Upper lobe of left lung (tissue), 6 donors: ENCODE results near the gene SLC4A4. TPM values are rescaled to one million over a fixed set of nuclear protein-coding genes. Genes with fewer than 3 reads are reported as not detected.

Experiments used
- ATAC-seq, 2 donors: fragments of 200-7000 bp; cut with Tn5 transposase; one replicate each; pipeline ENCODE4 v1.9.1; 2022; ENCODE audit warnings: mild to moderate bottlenecking in 2 of 2, moderate library complexity in 2 of 2; ENCODE audit not compliant: low FRiP score in 2 of 2
- DNase-seq, 2 donors: peaks; one replicate each; pipeline ENCODE4 v3.0.0-alpha.2; 2019 to 2020
- H3K27ac ChIP-seq, 4 donors: fragments of 200-600 bp; sonication (generic); one replicate each; pipeline ENCODE4 v1.5.1; 2016 to 2019
- H3K27me3 ChIP-seq, 4 donors: fragments of 200-600 bp; sonication (generic); one replicate each; pipeline ENCODE4 v1.5.1; 2017 to 2019
- H3K36me3 ChIP-seq, 4 donors: fragments of 200-600 bp; sonication (generic); one replicate each; pipeline ENCODE4 v1.5.1; 2016 to 2019
- H3K4me1 ChIP-seq, 4 donors: fragments of 200-600 bp; sonication (generic); one replicate each; pipeline ENCODE4 v1.5.1; 2018 to 2019
- H3K4me3 ChIP-seq, 4 donors: fragments of 200-600 bp; sonication (generic); one replicate each; pipeline ENCODE4 v1.5.1; 2017 to 2019; ENCODE audit warnings: mild to moderate bottlenecking in 2 of 4, moderate library complexity in 1 of 4
- H3K9me3 ChIP-seq, 4 donors: fragments of 200-600 bp; sonication (generic); one replicate each; pipeline ENCODE4 v1.5.1; 2018 to 2019
- EP300 ChIP-seq, 4 donors: sonication (generic); formaldehyde crosslinking; IDR thresholded peaks; one replicate each; pipeline ENCODE4 v1.5.1; 2017; ENCODE audit warnings: antibody characterized with exemption in 4 of 4, control low read depth in 2 of 4
- POLR2A ChIP-seq, 4 donors: fragments of 450-650 bp; IDR thresholded peaks; one replicate each; pipeline ENCODE4 v1.5.1; 2016 to 2017; ENCODE audit warnings: antibody characterized with exemption in 4 of 4, mild to moderate bottlenecking in 2 of 4
- POLR2AphosphoS5 ChIP-seq, 2 donors: sonication (generic); formaldehyde crosslinking; IDR thresholded peaks; one replicate each; pipeline ENCODE4 v1.5.1; 2017; ENCODE audit warnings: antibody characterized with exemption in 2 of 2
- WGBS, 2 donors: methylation state at CpG; one replicate each; pipeline ENCODE4 v1.1.5; 2017 to 2018; 5-methylcytosine and 5-hydroxymethylcytosine counted together
- total RNA-seq, 6 donors: library from RNA; depleted of rRNA in 4 of 6; stranded (reverse); fragments of >200 nt in 4 of 6; gene quantifications; one replicate each; pipeline versions ENCODE4 v1.1.0 to v1.2.1, GENCODE V29; 2016 to 2021
- TF ChIP-seq, protein P1 (sequence below), 6 experiments: fragments of 450-650 bp in 4 of 6; fragments of 200-600 bp in 2 of 6; sonication (generic) in 2 of 6; IDR thresholded peaks; one replicate each; pipeline ENCODE4 v1.5.1; 2016 to 2019; ENCODE audit warnings: antibody characterized with exemption in 6 of 6
- donor health status: DM: no; HTN: no; CAD: no; lungs with moderate emphysema.
- donor health status: DM: no; HTN: yes; CAD: no; lungs with severe emphysema.

SLC4A4 gene
- total RNA-seq, 6 donors from 2014 or later: 9.2 to 31.4 (median 21.1) TPM

DNA sequence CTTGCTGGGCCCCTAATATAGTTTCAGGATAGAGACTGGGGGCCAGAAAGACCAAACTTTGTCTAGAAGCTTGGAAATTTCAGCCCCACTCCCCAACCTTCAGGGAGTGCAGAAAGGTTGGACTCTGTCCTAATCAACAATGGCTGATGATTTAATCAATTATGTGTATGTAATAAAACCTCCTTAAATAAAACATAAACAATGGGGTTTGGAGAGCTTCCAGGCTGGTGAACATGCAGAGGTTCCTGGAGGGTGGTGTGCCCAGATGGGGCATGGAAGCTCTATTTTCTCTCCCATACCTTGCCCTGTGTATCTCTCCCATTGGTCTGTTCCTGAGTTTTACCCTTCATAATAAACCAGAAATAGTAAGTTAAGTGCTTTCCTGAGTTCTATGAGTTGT is 270.8 kb downstream of the SLC4A4 start:
- Histone ChIP-seq H3K36me3 (no peaks in the 10 kb centered on the region), H3K27ac (no peak overlapping the region), H3K27me3 (no peaks in the 10 kb centered on the region), H3K4me1 (peaks cover 0 to 6% (median 2%) of the 10 kb centered on the region in 4 donors), H3K9me3 (no peaks in the 10 kb centered on the region), H3K4me3 (no peak overlapping the region)
- DNase-seq: no peak
- TF ChIP-seq EP300 (IDR thresholded peaks at IDR 0.05): no peak
- no peak for ATAC-seq

DNA sequence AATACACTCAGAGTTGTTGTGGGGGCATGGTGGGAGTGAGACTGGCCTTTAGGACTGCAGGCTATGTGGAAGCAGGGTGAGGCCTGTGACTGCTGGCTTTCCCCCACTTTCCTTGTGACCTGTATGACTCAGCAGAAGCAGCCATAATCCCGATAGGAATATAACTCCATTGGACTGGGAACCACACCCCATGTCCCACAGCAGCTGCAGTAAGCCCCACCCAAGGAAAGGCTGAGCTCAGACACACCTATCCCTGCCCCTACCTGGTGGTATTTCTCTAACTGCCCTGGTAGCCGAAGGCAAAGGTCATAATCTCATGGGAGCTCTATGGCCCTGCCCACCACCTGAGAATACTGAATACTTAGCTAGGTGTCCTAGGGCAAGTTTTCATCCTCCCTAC is 275.8 kb downstream of the SLC4A4 start:
- H3K27ac ChIP-seq: no peak overlapping the region
- no peak overlapping the region for H3K4me3 ChIP-seq
- no peak for TF ChIP-seq POLR2A (IDR thresholded peaks at IDR 0.05)
- no peak for TF ChIP-seq EP300 (IDR thresholded peaks at IDR 0.05)
- no peak for TF ChIP-seq POLR2AphosphoS5 (IDR thresholded peaks at IDR 0.05)
- TF ChIP-seq, protein P1, sequence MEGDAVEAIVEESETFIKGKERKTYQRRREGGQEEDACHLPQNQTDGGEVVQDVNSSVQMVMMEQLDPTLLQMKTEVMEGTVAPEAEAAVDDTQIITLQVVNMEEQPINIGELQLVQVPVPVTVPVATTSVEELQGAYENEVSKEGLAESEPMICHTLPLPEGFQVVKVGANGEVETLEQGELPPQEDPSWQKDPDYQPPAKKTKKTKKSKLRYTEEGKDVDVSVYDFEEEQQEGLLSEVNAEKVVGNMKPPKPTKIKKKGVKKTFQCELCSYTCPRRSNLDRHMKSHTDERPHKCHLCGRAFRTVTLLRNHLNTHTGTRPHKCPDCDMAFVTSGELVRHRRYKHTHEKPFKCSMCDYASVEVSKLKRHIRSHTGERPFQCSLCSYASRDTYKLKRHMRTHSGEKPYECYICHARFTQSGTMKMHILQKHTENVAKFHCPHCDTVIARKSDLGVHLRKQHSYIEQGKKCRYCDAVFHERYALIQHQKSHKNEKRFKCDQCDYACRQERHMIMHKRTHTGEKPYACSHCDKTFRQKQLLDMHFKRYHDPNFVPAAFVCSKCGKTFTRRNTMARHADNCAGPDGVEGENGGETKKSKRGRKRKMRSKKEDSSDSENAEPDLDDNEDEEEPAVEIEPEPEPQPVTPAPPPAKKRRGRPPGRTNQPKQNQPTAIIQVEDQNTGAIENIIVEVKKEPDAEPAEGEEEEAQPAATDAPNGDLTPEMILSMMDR (IDR thresholded peaks at IDR 0.05): no peak
- no peaks in the 10 kb centered on the region for H3K36me3 ChIP-seq
- ATAC-seq (no peak), DNase-seq (no peak)
- WGBS, 2 donors: 67 to 90% methylated on average over 1 to 2 of the region's 2 CpGs
- no peaks in the 10 kb centered on the region for H3K27me3 ChIP-seq
- no peaks in the 10 kb centered on the region for H3K9me3 ChIP-seq
- no peaks in the 10 kb centered on the region for H3K4me1 ChIP-seq

DNA sequence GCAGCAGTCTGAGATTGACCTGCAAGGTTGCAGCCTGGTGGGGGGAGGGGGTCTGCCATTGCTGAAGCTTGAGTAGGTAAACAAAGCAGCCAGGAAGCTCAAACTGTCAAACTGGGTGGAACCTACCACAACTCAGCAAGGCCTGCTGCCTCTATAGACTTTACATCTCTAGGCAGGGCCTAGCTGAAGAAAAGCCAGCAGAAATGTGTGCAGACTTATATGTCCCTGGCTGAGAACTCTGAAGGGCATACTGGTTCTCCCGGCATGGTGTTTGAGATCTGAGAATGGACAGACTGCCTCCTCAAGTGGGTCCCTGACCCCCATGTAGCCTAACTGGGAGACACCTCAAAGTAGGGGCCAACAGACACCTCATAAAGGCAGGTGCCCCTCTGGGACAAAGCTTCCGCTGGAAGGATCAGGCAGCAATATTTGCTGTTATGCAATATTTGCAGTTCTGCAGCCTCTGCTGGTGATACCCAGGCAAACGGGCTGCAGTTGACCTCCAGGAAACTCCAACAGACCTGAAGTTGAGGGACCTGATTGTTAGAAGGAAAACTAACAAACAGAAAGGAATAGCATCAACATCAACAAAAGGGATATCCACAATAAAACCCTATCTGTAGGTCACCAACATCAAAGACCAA is 277.5 kb downstream of the SLC4A4 start:
- no peaks in the 10 kb centered on the region for H3K27me3 ChIP-seq
- DNase-seq (no peak), ATAC-seq (no peak)
- H3K4me1 ChIP-seq: no peaks in the 10 kb centered on the region
- peaks cover 0 to 3% (median 1%) of the 10 kb centered on the region in 4 donors for H3K9me3 ChIP-seq
- no peaks in the 10 kb centered on the region for H3K36me3 ChIP-seq
- 75 to 81% methylated on average over 2 to 3 of the region's 3 CpGs for WGBS, 2 donors
- TF ChIP-seq POLR2AphosphoS5 (IDR thresholded peaks at IDR 0.05) (no peak), POLR2A (IDR thresholded peaks at IDR 0.05) (no peak), EP300 (IDR thresholded peaks at IDR 0.05) (no peak)
- TF ChIP-seq, protein P1 (IDR thresholded peaks at IDR 0.05): no peak
- H3K4me3 ChIP-seq: no peak overlapping the region
- no peak overlapping the region for H3K27ac ChIP-seq
